HK-2 (cell line): Measurements from ENCODE around the gene RFPL1.
"Not testable (repeated sequence)": the region's sequence is repeated elsewhere in the genome, so short reads cannot be mapped to it uniquely, and the experiment has no call there.

Experiments
- DNase-seq: peaks from one replicate; pipeline ENCODE4 v3.0.0-alpha.2; 2018; ENCODE audit not compliant: unreplicated experiment

Gene RFPL1

DNA sequence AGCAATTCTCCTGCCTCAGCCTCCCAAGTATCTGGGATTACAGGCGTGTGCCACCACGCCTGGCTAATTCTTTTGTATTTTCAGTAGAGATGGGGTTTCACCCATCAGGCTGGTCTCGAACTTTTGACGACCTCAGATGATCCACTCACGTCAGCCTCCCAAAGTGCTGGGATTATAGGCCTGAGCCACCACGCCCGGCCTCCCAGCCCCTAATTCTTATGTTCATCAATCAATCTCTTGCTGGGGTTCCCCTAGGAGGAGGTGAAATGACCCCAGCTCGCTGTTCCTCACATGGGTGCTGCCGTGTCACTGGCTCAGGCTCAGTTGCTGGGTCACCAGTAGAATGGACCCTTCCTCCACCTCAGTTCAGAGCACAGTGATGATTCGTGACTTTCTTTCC is at the start of gene RFPL1:
Gene RFPL1, plus strand, starts transcription at position 301 of the 400 bp plus-strand sequence.
- not testable (repeated sequence) for DNase-seq

- DNase-seq, result no peak
Measured at GRCh38 chr22:29388759-29389090, 49.7 kb upstream of the RFPL1 start.

DNA sequence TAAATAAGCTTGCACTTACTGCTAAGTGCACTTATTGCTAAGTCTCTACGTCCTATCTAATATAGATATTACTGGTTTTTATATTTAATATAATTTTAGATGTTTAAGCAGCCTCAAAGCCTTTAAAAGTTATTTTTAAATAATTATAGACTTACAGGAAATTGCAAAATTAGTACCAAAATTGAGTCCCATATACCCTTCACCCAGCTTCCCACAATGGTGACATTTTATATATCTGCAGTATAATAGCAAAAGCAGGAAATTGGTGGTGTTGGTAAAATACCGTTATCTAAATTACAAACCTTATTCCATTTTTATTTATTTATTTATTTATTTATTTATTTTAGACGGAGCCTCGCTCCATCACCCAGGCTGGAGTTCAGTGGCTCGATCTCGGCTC is 48.1 kb upstream of the RFPL1 start:
- DNase-seq, result no peak

DNA sequence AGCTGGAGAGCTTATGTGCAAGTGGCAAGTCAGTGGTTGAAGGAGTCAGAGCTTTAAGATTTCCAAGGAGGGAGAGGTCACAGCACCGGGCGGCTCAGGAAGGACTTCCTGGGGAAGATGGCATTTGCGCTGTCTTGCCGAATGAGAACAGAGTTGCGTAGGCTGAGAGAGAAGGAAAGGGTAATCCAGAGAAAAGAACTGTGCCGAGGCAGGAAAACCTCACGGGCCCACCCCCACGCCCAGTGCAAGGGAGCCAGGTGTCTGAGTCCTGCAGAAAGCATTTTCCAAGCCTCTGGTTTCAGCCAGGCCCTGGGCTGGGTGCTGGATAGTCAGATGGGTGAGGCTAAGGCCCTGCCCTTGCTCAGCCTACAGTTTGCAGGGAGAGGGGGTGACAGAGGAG is 46.8 kb upstream of the RFPL1 start:
- DNase-seq, result no peak

DNA sequence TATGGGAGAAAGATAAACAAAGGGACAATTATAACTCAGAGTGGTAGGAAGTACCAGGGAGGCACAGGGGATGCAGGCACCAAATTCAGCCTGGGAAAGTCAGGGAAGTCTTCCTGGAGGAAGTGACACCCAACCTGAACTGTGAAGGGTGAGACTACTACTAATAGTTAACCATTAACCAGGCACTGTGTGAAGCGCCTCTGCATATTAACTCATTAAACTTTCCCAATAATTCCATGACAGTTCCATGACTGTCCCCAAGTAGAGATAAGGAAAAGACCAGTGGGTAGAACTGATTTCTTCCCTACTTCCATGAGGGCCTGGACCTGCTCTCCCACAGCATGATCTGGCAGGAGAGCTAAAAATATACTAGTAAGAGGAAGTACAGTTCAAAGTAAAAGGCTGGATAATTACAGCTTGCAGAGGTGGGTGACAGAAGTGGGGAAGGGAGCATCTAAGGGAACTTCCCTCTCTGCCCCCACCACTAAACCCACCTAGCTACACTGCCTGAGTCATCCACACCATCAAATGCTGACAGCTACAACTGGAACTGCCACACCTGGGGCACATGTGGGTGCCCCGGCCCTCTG is 45.3 kb upstream of the RFPL1 start:
- DNase-seq, result no peak

- DNase-seq, result peak; percentile 55
Measured at GRCh38 chr22:29394931-29395581, 43.3 kb upstream of the RFPL1 start.

- no peak for DNase-seq
Measured at GRCh38 chr22:29396126-29396525, 42.3 kb upstream of the RFPL1 start.

DNA sequence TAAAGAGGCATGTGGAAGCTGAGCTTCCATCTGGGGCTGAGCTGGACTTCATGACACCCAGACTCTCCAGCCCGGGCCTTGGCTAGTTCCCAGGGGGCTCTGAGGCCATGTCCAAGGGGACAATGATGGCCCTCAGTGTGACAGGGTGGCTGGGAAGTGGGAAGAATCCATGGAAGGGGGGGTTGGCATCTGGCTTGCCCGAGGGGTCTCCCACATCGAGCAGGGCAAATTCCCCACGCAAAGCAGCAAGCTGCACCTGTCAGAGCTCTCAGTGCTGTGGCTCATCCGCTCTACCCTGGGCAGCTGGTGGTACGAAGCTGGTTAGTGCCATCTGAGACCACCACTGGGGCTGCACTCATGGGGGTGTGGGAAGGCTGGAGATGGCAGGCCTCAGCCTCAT is 40.6 kb upstream of the RFPL1 start:
- no peak for DNase-seq

DNA sequence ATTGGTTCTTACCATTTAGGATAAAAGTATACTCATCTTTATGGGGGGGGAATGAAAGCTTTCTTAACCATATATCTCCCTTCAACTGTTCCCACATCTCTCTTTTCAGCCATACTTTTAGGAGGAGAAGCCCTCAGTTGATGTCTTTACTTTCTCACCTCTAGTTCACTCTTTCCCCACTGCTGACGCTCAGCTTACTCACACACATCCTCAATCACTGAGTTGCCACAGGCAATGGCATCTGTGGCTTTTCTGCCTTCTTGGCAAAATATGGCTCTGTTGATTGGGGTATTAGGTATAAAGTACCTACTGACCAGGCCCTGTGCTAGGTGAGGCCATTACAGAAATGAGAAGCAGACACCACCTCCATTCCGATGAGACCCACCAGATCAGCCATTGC is 37.8 kb upstream of the RFPL1 start:
- no peak for DNase-seq

- not testable (repeated sequence) for DNase-seq
Measured at GRCh38 chr22:29401538-29401937, 36.8 kb upstream of the RFPL1 start.

DNA sequence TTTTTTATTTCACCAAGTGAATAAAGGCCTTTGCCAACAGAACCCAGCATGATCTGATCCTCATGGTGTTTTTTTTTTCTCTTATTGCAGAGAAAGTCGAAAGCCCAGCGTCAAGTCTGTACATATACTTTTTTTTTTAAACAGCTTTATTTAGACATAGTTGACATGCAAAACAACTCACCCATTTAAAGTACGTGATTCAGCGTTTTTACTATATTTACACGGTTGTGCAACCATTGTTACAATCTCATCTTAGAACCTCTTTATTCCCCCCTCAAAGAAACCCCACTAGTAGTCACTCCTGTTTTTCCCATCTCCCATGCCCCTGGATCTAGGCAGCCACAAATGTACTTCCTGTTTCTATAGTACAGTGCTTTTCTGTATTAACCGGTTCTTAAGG is 29.4 kb upstream of the RFPL1 start:
- no peak for DNase-seq

DNA sequence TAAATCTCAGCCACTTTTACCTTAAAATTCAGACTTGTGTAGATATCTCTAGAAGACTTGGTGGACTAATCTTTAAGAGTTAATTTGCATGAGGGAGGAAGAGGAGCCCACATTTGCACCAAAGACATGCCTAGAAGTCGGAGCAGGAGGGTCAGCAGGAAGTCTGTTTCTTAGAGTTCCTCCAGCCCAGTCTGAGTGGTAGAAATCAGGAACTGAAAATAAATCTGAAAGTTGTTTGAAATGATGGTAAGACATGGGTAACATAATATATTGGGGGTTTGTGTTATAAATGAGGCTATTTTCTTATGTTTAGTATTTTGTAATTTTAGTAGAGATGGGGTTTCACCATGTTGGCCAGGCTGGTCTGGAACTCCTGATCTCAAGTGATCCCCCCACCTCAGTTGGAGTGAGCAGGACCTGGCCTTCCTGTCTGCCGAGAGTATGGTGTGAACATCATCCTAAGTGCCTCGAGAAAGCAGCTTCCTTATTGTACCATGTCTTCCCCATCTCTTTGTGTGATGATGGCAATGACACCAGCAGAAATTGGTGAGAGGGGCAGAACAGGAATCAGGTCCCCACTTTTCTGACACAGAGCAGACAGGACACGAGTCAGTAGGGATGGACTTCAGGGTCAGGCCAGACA is 26.7 kb upstream of the RFPL1 start:
- DNase-seq, result not testable (repeated sequence)

- DNase-seq, result not testable (repeated sequence)
Measured at GRCh38 chr22:29412772-29413171, 25.6 kb upstream of the RFPL1 start.

DNA sequence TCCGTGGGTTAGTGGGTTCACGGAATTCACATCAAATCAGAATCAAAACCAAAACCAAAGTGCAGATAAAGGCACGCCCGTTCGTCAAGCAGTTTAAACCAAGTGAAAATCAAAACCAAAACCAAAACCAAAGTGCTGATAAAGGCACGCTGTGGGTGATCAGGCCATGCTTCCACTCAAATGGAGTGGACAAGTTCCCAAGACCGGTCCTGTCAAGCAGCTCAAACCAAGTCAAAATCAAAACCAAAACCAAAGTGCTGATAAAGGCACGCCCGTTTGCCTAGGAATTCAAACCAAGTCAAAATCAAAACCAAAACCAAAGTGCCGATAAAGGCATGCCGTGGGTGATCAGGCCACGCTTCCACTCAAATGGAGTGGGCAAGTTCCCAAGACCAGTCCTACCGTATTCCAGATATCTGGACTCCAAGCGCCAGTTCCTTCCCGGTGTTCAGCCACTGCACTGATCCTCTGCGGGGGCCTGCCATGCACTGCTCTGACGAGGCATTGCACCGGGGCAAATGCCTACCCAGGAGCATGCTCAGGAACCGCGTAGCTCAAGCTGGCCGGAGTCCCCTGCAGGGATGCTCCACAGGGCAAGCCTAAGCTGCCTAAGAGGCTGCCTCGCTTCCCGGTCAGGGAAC is 23.3 kb upstream of the RFPL1 start:
- DNase-seq, result not testable (repeated sequence)

- not testable (repeated sequence) for DNase-seq
Measured at GRCh38 chr22:29418704-29419103, 19.7 kb upstream of the RFPL1 start.

GRCh38 chr22:29426476-29426875 is 11.9 kb upstream of the RFPL1 start:
- DNase-seq, result no peak

DNA sequence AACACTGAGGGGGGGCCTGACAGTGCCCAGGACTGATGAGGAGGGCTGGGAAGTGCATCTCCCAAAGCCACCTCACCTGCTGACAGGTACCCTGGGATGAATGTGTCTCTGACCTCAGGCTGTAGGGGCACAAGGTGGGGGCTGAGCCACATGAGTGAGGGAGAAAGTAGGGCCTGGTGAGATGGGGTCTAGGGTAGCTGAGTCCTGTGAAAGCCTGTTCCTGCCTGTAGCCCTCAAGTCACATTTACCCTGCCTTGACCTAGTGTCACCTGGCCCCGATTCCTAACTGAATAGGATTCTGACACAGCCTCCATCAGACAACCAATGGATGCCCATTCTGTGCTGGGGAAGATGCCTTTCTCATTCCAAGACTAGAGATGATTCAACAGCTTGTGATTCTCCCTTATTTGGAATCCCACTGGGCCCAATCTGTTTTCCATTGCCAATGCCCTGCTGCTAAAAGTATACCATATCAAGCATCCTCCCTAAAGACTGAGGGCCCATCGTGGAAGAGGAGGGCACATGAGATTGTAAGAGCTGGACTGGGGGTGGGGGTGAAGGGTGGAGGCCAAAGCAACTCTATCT is 11.1 kb upstream of the RFPL1 start:
- no peak for DNase-seq

GRCh38 chr22:29431986-29432385 is 6.4 kb upstream of the RFPL1 start:
- DNase-seq, result no peak

DNA sequence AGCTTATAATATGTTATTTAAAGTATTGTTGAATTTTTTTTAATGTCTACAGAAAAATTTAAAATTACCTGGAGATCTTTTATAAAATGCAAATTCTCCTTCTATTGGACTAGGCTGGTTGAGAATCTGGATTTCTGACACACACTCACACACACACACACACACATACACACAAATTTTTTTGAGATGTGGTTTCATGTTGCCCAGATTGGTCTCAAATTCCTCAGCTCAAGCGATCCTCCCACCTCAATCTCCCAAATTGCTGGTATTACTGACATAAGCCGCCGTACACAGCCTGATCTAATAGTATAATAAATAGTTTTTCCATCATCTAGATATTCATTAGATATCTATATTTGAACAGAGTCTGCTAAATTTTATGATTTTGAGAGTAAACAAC is 4.5 kb upstream of the RFPL1 start:
- no peak for DNase-seq

DNA sequence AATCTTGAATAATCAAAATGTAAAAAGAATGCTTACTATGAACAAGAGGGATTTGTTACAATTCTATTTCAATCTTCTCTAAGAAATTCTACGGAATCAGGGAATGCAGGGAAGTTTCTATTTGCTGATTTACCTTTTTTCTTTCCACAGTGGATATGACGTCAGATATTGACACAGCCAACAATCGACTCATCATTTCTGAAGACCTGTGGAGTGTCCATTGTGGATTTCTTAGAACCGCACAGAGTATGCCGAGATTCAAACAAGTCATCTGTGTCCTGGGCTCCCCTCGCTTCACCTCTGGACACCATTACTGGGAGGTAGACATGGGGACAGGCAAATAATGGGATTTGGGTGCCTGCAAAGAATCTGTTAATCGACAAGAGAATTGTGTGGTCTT is 4.1 kb upstream of the RFPL1 start:
- DNase-seq, result no peak

DNA sequence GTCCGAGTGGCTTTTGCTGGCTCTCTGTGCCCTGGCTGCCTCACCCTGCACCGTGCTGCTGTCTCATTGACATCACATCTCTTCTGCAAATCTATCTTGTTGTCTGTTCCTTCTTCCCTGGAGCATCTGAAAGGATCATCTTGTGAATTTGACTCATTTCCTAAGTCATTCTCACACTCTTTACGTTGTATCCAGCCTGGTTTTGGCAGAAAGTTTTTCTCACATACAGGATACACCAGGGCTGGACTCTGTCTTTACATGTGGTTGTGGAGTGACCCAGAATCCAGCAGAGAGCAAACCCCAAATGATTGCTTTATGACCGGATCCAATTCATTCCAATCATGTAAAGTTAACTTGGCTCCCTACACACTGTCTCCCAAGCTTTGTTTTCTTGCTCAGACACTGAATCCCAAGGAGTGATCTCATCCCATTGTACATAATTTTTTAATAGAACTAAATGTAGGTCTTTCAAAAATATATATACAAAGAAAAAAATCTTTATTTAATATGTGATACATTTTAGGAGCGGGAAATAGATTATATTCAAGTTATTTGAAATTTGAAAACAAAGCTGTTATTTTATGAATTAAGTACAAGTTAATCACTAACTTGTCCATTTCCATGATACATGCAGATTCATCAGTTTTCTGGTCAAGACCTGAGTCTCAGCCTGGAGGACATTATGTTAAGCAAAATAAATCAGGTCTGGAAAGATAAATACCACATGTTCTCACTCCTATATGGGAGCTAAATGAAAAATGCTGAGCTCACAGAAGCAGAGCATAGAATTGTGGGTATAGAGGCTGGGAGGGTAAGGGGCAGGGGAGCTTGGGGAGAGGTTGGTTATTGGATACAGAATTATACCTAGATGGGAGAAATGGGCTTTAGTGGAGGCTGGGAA is 2.9 kb upstream of the RFPL1 start:
- no peak for DNase-seq

DNA sequence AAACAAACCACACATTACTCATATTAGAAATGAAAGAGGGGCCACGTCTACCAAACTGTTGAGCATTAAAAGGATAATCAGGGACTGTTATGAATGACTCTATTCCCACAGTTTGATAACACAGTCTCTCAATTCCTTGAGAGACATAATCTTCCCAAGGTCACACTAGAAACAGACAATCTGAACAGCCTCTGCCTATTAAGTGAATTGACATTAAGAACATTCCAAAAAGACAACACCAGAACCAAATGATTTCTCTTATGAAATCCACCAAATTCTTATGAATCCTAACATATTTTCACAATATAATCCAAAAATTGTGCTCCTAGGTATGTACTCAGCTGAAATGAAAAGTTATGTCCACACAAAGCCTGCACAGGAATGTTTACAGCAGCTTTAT is 4.6 kb downstream of the RFPL1 start:
- DNase-seq, result no peak
